IPS-18c (cell line): ENCODE data around the gene CXorf66.
"Not testable (repeated sequence)": the region's sequence is repeated elsewhere in the genome, so short reads cannot be mapped to it uniquely, and the experiment has no call there.

ENCODE experiments used
- H3K4me3 ChIP-seq: 2 replicates; pipeline ENCODE4 v1.7.0; 2013; ENCODE audit warnings: low read depth, mild to moderate bottlenecking, low read length, moderate library complexity; ENCODE audit not compliant: insufficient read depth
- H3K9me3 ChIP-seq: one replicate; pipeline ENCODE4 v1.6.1; 2013; ENCODE audit warnings: mild to moderate bottlenecking, low read length, moderate library complexity; ENCODE audit not compliant: control insufficient read depth, insufficient read depth

CXorf66 gene

GRCh38 chrX:139965421-139965820 is at the start of gene CXorf66:
CXorf66 (minus strand) TSS chrX:139965521; CDS start chrX:139965496, 25 bp downstream.
- Histone ChIP-seq H3K9me3 (no peaks in the 10 kb centered on the region), H3K4me3 (no peak within 1 kb of the TSS)

- Histone ChIP-seq H3K4me3 (no peak overlapping the region), H3K9me3 (peaks cover 3% of the 10 kb centered on the region)
Measured at GRCh38 chrX:139982856-139983255, 17.5 kb upstream of the CXorf66 start.

DNA sequence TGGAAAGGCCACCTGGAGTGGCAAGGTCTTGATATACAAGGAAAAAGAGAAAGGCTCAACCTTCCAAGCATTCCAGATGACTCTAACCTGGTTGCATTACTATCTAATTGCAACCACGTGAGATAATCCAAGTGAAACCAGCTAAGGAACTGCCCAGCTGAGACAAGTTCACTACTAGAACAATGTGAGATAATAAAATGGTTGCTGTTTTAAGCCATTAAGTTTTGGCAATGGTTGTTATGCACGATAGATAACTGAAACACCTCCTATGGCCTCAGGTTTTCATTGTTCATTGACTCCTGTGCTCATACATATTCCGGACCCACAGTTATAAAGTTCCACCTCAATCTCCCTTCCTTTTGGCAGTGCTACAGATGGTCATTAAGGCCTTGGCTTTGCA is 9.2 kb upstream of the CXorf66 start:
- Histone ChIP-seq H3K4me3 (no peak overlapping the region), H3K9me3 (no peaks in the 10 kb centered on the region)

- H3K9me3 ChIP-seq = no peaks in the 10 kb centered on the region
Measured at GRCh38 chrX:139972629-139973624, 7.6 kb upstream of the CXorf66 start.

DNA sequence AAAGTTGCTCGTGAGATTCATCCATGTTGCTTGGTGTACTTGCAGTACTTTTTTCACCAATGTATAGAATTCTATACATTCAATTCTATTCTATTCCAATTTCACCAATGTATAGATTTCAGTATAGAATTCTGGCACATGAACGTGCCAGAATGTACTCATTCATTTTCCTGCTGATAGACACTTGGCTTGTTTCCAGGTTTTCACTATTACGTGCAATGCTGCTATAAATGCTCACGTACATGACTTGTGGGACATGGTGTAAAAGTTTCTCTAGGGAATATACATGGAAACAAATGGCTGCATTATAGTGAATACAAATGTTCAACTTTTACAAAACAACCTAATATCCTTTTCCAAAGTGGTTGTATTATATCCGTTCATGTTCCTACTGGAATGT is 6.8 kb upstream of the CXorf66 start:
- no peaks in the 10 kb centered on the region for H3K9me3 ChIP-seq

More at GRCh38 chrX:139972629-139973624, 7.6 kb upstream of the CXorf66 start:
- H3K4me3 ChIP-seq = no peak overlapping the region

DNA sequence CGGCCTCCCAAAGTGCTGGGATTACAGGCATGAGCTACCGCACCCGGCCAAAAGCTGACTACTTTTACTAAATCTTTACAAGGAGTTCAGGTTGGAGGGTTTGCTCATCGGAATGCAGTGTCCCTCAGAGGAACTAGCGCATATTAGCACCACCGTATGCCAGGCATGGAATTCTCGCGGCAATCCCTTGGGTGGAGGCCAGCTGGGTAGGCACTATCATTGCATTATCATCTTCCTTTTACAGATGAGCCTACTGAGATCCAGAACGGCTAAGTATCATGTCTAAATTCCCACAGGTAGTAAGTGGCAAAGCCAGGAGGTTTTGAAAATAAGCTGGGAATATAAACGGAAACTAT is 6.1 kb upstream of the CXorf66 start:
- H3K9me3 ChIP-seq = no peaks in the 10 kb centered on the region
- no peak overlapping the region; the same call in 1 of the 2 replicates for H3K4me3 ChIP-seq

More for the DNA sequence above, 6.8 kb upstream of the CXorf66 start:
- H3K4me3 ChIP-seq = no peak overlapping the region

- no peaks in the 10 kb centered on the region for H3K9me3 ChIP-seq
Measured at GRCh38 chrX:139969286-139969685, 4.0 kb upstream of the CXorf66 start.

GRCh38 chrX:139967750-139968149 is 2.4 kb upstream of the CXorf66 start:
- Histone ChIP-seq H3K4me3 (no peak overlapping the region), H3K9me3 (no peaks in the 10 kb centered on the region)

More at GRCh38 chrX:139969286-139969685, 4.0 kb upstream of the CXorf66 start:
- H3K4me3 ChIP-seq = no peak overlapping the region

DNA sequence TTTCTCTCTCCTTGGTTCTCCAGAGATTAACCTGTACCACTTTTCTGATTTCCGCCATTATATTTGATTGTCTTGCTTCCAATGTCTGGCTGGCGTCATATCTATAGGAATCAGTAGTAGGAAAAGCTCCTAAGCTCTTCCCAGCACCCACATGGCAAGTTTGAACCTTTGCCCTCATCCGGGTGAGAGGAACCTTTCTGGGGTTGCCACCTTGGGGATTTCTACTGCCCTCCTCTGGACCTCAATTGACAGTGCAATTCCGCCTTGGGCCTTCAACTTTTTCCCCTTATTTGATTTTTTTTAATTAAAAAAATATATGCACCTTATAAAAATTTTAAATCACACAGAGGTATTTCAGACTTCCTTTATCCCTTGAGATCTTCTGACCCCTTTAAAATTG is 2.0 kb upstream of the CXorf66 start:
- no peak overlapping the region for H3K4me3 ChIP-seq

GRCh38 chrX:139966159-139966558 is 838 bp upstream of the CXorf66 start:
- H3K4me3 ChIP-seq, H3K9me3 ChIP-seq: not testable (repeated sequence)

More for the DNA sequence above, 2.0 kb upstream of the CXorf66 start:
- no peaks in the 10 kb centered on the region for H3K9me3 ChIP-seq

DNA sequence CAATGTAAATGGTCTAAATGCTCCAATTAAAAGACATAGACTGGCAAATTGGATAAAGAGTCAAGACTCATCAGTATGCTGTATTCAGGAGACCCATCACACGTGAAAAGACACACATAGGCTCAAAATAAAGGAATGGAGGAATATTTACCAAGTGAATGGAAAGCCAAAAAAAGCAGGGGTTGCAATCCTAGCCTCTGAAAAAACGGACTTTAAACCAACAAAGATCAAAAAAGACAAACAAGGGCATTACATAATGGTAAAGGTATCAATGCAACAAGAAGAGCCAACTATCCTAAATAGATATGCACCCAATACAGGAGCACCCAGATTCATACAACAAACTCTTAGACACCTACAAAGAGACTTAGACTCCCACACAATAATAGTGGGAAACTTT is 4.2 kb downstream of the CXorf66 start:
- H3K4me3 ChIP-seq, H3K9me3 ChIP-seq: not testable (repeated sequence)

DNA sequence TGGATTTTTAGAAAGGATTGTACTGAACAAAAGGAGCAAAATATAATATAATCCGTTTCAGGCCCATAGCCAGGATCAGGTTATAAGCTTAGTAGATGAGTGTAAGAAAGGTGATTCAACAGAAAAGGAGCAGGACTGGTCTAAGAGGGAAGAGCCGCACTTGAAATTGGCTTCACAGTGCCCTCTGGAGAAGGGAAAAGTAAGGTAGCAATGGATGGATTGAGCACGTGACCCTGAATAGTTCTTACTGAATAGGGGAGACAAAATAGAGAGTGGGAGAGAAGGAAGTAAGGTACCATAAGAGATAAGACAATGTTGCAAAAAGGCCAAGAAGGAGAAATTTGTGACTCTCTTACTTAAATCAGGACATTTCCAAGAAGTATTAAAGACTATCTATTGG is 15.6 kb downstream of the CXorf66 start:
- H3K4me3 ChIP-seq = no peak overlapping the region

DNA sequence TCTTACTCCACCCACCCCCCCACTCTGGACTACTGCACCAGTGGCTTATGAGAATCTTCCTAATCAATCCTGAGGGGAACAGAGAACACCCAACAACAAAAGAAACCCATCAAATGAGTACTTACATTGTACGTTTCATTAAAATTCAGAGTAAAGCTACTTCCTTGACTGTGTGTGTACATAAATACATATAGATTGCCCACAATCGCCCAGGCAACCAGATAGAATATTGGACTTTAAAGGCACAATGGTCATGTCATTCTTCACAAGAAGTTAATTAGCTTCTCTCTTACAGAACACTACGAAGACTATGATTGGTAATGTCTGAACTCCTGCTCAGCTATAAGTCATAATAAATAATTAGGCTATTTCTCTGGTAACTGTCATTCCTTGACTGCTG is 20.2 kb downstream of the CXorf66 start:
- peaks cover 3% of the 10 kb centered on the region for H3K9me3 ChIP-seq
- H3K4me3 ChIP-seq = no peak overlapping the region

More for the DNA sequence above, 15.6 kb downstream of the CXorf66 start:
- H3K9me3 ChIP-seq = peaks cover 2% of the 10 kb centered on the region

DNA sequence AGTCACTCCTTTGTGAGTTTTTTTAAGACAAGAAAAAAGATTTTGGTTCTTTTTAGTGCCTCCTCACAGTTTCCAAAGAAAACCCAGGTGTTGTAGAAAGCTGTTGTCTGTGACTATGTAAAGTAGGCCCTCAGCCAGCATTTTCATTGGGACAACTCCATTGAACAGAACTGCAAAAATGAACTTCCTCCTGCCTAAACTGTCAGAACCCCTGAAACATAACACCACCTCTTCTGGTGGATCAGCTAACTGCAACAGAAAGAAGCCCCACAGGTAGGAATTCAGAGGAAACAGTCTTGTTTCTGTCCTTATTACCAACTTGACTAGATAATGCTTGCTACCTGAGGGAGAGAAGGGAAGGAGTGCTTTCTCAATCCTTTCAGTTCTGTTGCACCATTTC is 29.1 kb downstream of the CXorf66 start:
- H3K9me3 ChIP-seq = peaks cover 3% of the 10 kb centered on the region
- H3K4me3 ChIP-seq = no peak overlapping the region

DNA sequence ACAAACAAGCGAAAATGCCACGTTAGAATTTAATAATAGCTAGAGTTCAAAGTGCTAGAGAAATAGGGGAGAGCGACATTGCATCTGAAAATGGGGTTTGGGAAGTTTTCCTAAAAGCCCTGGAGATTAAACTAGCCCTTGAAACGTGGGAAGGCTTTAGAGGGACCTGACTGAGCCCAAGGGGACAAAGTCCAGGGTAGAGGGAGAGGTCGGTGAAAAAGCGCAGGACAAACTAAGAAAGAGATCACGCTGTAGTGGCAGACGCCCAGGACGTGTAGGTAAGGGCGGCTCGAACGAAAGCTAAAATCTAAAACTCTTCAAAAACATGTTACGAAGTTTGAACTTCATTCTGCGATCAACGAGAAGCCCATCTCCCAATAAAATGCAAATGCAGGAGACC is 31.4 kb downstream of the CXorf66 start:
- Histone ChIP-seq H3K4me3 (peak overlapping the region; percentile 34; the same call in 1 of the 2 replicates), H3K9me3 (peaks cover 3% of the 10 kb centered on the region)

DNA sequence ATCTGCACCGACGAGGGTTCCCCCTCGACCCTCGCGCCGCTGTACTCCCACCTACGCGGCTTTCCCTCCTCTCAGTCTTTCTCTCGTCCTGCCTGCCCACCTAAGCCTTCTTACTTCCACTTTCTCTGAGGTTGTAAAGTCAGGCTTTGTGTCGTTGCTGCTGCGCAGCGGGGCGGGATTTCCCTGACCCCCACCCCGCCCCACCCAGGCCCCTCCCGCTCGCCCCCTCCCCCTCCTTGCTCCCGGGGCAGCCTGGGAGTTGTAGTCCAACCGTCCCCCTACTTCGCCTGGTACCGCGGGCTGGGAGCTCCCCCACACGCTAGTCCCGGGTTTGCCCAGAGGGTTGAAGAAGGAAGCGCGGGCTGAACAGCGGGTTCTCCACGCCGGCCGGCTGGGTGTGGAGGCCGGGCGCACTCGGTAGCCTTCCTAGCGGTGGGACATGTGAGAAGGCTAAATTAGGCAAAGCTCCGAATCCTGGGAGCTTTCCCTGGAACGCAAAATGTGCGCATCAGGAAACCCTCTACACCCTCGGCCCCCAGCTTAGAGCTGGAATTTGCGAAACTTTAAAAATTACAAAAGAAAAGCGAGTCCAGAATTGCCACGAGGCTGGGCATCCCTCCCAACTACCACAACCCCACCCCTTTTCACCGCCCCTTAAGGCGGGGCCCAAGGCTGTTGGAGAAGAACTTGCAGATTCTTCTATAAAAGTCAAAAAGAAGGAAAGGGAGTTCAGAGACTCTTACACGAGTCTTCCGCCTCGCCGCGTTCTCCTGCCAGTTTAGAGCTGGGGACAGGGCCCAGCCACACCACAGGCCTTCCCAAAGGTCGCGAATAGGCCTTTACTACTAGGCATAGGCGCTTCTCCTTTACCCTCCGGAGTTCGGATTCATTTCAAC is 32.2 kb downstream of the CXorf66 start, which contains the start of gene ATP11C:
TSS of gene ATP11C (minus strand) at position 153 of the 896 bp plus-strand sequence. CDS start 1,011 bp downstream, outside the sequence.
- peak within 1 kb of the TSS; percentile 60 for H3K4me3 ChIP-seq
- peaks cover 1% of the 10 kb centered on the region for H3K9me3 ChIP-seq

DNA sequence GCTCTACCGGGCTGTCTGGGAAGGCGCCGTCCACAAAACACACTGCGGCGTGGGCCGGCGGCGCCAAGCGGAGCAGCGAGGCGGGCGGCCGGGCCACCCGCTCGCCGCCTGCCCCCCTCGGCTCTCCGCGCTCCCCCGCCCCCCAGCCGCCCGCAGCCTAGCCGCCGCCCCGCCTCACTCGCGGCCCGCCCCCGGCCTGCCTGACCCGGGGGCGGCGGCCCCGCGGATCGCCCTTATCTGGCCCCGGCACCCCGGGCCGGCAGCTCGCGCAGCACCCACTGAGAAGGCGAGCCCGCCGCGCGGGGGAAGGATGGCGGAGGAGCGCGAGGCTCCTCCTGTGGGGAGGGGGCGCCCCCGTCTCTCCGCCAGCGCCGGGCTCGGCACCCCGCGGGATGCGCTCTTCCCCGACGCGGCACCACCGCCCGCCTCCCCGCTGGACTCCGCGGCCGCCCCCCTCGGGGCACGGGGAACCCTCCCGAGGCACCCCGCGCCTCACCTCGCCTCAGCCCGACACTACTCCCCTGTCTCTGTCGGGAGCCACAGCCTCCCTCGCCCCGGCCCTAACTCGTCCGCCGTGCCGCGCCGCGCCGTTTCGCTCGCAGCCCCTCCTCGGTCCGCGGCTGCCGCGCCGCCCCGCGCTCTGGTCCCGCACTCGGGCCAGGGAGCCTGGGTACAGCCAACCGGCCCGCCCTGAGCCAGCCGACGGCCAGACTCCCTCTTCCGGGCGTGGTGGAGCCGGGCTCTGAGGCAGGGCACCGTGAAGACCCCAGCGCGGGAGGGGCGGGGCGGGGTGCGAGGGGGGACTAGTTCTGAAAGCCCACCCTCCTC is 33.0 kb downstream of the CXorf66 start:
- peak overlapping the region; percentile 60 for H3K4me3 ChIP-seq
- H3K9me3 ChIP-seq = no peaks in the 10 kb centered on the region
